GM18519 (cell line): ENCODE measurements around the gene COA1.
"Not testable (repeated sequence)": the region's sequence is repeated elsewhere in the genome, so short reads cannot be mapped to it uniquely, and the experiment has no call there.

Experiments used
- ATAC-seq: cut with Tn5 transposase; IDR thresholded peaks from one replicate; pipeline ENCODE4 v1.9.1; 2021; ENCODE audit warnings: mild to moderate bottlenecking, moderate library complexity; ENCODE audit not compliant: unreplicated experiment, low FRiP score

COA1 gene

DNA sequence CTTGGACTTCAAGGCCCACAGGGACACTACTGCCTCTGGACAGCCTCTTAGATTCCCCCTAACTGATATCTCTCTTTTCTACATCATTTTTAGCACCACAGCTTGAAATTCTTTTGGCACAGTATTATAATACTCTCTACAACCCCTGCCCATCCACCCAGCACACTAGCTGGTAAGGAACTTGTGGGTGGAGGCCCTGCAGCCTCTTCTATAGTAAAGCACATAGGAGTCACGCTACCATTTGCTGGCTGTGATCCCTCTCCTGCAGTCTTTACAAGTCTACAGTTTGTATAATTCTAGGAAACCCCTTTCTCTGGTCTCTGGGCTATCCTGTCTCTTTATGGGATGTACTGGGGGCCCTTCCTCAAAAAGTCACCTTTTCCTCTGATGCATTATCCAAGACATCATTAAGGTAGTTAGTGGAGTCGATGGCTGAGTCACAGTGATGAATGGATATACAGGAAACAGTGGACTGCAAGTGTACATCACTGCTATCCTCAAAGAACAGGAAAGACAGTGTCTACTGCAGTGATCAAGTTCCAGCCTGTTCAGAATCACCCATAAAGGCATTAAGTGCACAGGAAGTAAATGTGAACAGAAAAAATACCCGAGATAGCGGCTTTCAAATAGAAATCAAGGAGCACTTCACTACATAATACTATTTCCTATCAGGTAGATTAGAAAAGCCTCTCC lies 92.1 kb downstream of the COA1 start:
- ATAC-seq: no peak

DNA sequence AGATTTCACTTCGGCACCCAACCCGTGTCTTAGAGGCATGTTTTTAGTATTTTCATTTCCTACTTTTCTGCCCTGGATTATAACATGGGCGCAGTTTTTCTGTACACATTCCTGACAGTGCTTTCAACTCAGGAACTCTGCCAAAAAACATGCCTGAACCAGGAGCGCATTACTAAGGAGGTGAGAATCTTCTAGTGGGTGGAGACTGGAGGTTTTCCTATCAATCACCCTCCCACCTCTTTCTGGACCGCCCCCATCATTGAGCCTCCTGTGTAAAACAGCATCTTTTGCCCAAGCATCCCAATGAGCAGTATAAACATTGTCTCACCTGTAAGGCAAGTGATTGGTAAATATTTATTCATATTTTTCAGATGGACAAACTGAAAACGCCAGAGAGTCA lies 93.2 kb downstream of the COA1 start:
- no peak for ATAC-seq

DNA sequence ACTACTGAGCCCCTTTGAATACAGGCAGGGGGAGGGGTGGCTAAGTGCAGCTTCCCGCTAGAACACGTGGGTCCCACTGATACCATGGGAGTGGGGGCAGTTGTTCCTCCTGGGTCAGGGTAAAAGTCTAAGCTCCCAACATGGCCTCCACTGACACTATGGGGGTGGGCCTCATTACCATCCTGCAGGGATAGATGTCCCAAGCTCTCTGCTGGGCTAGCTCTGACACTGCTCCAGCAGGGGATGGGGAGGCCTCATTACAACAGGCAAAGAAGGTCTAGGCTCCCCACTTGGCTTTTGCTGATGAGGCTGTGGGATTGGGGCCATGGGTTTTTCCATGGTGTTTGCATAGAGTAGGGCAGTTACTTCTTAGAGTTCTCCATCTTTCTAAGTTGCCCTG lies 94.9 kb downstream of the COA1 start:
- ATAC-seq: no peak

- no peak for ATAC-seq
Measured at GRCh38 chr7:43632746-43633145, 96.6 kb downstream of the COA1 start.

DNA sequence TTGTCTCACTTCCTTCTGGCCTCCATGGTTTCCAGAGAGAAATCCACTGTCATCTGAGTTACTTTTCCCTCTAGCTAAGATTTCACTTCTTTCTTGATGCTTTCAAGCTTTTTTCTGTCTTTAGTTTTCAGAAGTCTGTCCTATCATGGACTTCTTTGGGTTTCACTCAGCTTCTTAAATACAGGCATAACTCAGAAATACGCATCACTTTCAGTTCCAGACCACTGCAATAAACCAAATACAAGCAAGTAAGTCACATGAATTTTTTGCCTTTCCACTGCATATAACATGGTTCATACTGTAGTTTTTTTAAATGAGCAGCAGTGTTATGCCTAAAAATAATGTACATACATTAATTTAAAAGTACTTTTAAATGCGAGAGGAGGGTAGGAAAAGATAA lies 97.8 kb downstream of the COA1 start:
- no peak for ATAC-seq

- no peak for ATAC-seq
Measured at GRCh38 chr7:43630482-43630881, 98.8 kb downstream of the COA1 start.

GRCh38 chr7:43629857-43630256 lies 99.5 kb downstream of the COA1 start:
- no peak for ATAC-seq

DNA sequence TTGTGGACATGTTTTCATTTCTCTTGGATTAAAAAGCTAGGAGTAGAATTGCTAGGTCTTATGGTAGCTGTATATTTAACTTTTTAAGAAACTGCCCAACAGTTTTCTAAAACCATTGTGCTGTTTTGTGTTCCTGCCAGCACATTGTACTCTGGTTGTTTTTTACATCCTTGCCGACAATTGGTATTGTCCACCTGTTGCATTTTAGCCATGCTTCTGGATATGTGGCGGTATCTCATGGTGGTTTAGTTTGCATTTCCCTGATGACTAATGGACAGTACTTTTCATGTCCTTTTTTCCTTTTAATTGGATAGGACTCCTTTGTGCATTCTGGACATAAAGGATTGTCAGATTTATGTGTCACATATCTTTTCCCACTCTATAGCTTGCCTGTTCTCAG lies 100.9 kb downstream of the COA1 start:
- no peak for ATAC-seq

DNA sequence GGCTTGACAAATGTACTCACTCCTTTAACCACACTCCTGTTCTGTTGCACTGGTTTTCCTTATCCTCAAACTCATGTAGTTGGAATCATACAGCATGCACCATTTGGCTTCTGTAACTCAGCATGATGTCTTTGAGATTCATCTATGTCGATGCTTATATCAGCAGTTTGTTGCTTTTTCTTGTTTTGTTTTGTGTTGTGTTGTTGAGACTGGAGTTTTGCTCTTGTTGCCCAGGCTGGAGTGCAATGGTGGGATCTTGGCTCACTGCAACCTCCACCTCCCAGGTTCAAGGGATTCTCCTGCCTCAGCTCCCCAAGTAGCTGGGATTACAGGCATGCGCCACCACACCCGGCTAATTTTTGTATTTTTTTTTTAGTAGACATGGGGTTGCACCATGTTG lies 101.5 kb downstream of the COA1 start:
- not testable (repeated sequence) for ATAC-seq

DNA sequence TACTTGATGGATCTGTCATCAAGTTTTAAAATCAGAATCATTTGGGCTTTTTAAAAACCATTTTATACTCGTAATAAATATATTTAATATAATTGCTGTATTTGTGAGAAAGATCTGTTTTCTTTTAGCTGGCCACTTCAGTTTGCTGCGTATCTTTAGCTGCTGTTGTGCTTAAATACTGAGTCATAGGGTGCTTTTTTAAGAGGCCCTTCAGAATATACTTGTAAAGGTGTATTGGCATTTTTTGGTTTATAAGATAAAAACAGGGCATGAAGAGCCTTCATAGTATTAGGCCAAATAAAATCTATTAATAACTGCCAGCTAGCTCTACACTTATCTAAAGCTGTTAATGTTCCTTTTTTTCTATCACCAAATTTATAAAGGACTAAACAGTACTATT lies 102.6 kb downstream of the COA1 start:
- no peak for ATAC-seq

DNA sequence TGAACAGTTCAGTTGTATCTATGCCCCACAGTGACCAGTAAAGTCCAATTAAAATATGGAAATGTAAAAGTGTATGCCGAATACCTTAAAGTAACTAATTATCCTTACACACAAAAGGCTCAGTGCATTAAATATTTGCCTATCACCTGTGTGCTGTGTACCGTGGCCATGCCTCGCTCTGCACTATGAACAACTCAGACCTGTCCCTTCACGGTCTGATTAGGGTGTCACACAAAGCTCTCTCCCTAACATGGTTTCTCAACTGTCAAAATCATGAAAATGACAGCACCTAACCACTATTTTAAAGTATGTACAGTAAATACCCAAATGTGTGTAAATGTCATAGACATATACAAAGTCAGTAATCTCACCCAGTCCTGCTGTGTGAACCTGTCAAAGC lies 103.3 kb downstream of the COA1 start:
- no peak for ATAC-seq

DNA sequence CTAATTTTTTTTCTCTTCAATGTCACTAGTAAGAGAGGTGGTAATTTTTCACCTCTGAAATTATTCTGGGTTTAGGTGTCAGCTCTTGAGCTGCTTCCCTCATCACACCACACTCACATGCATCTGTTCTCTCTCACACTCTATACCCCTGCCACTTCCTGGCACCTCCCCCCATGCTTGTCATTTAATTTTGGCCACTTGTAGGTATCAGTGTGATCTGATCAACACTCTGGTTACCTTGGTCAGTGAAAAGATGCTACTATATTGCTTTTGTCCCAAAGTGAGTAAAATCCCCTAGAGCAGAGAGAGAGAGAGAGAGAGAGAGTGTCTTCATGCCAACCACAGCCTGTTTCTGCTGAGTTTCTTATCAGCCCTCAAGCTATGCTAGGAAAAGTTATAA lies 103.9 kb downstream of the COA1 start:
- ATAC-seq: no peak

GRCh38 chr7:43624156-43624555 lies 105.2 kb downstream of the COA1 start:
- no peak for ATAC-seq

DNA sequence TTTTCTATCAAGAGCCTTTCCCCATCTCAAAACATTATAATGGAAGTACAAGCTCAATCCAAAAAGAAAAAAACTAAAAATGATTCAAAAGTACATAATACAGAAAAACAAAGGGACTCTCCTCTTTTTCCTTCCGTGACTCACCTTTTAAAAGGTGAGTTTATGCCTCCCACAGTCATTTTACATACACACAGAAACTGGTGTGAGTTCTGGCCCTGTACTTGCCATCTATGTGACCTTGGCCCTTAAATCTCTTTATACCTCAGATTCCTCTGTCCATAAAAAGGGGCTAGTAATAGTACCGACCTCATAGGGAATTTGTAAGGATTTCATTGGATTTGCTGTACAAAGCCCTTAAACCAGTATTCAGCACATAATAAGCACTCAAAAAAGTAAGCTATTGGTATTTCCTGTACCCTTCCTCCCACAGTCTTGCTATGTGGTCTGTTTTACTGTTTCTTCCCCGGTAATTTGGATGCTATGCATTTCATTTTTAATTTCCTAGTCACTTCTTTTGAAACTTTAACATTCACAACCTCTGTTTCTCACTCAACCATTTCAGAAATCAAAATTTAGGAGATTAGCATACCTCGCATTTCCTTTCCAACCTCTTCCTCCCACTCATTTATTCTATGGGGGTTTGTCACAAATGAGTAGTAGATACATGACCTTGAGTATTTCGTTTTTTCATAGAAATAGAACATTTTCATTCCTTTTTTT lies 107.4 kb downstream of the COA1 start:
- no peak for ATAC-seq

DNA sequence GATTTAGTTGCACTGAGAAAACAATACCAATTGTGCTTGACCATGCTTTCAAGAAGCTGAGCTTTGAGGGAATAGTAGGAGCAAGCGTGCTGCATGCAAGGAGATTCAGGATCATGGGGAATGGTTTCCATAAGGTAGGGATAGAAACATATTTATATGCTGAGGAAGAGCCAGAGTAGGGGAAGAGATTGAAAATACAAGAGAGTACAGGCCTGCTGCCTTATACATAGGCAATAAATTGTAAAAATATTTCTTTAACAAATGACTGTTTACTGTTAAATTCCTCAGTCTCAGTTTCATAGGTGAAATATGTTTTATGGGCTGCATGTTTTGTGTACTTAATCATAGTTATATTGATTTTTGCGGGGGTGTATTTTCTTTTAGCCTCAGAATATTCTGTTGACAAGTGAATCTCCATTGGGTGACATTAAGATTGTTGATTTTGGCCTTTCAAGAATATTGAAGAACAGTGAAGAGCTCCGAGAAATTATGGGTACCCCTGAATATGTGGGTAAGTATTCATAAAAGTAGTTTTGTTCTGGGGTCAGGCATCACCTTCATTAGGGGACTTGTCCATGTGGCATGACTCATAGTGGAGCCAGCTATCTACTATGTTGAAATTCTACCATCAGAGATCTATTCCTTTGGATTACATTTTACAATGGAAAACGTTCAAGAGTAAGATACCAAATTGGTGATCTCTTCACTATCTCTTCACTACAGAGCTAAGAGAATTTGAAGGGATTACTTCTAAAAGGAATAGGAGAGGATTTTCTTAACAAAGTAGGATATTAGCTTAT lies 109.9 kb downstream of the COA1 start:
- ATAC-seq: no peak

- no peak for ATAC-seq
Measured at GRCh38 chr7:43618073-43618472, 111.2 kb downstream of the COA1 start.

GRCh38 chr7:43616977-43617376 lies 112.3 kb downstream of the COA1 start:
- ATAC-seq: no peak

DNA sequence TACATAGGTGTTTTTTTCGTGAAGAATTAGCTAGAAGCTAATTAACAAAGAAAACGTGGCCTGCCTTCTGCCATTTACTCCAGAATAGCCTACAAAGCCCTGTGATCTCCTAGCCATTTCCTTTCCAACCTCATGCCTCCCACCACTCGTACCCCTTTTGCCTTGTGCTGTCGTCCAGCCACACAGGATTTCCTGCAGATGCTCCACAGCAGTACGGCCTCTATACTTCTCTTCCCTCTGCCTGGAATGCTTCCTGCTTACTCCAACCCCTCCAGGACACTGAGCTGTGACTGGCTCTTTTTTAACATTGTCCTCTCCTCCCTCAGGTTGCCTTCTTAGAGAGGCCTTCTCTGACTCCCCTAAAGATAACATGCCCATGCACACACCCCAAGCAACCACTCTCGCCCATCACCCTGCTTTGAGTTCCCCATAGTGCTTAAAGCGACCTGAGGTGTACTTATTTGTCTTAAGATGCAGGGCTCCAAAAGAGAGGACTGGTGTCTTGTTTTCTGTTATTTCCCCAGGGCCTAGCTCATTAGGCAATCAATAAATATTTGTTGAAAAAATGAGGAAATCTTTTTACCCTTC lies 113.7 kb downstream of the COA1 start:
- ATAC-seq: no peak

DNA sequence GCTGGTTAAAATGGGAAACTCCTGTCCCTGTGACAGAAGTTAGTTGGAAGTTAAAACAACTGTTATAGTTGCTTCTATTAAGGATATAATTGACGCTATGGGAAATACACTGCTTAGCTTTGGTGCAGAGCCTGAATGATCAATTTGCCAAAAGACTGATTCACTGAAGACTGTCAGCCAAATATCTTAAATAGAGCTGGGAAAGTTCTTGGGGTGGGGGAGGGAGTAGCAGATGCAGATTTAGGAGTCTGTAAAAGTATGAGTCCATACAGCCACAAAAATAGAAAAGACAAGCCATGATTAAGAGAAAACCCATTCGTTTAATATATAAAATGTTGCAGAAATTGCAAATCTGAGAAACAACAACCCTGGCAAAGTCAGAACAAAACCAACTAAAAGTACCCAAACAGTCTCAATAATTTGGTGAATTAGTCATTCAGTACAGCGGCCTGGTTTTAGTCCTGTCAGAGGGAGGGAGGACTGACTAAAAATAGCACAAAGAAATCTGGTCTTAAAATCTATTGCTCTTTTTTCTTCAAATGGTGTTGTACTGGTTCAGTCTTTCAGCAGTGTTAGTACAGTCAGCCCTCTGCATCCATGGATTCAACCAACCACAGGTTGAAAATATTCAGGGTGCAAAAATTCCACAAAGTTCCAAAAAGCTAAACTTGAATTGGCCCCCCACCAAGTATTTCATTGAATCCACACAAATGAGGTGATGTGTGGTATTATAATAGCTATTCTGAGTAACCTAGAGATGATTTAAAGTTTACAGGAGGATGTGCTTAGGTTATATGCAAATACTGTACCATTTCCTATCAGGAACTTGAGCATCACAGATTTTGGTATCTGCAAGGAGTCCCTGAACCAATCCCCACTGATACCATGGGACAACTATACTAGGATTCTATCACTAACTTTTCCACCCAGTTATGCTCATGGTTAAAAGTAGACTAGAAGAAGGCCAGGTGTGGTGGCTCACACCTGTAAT lies 116.4 kb downstream of the COA1 start:
- peak; percentile 67 for ATAC-seq

- no peak for ATAC-seq
Measured at GRCh38 chr7:43612128-43612527, 117.2 kb downstream of the COA1 start.
